Transverse colon (tissue), 4 donors: ENCODE results near the gene AP1S2. TPM values are rescaled to one million over a fixed set of nuclear protein-coding genes. Genes with fewer than 3 reads are reported as not detected.

Experiments
- DNase-seq: peaks from one replicate; pipeline ENCODE4 v3.0.0-alpha.2; 2019
- H3K27ac ChIP-seq, 4 donors: fragments of 200-600 bp; sonication (generic); 2 replicates each; pipeline ENCODE4 v1.5.1; 2016 to 2018; ENCODE audit warnings: inconsistent platforms in 4 of 4
- H3K27me3 ChIP-seq: fragments of 200-600 bp; sonication (generic); 2 replicates; pipeline ENCODE4 v1.5.1; 2017; ENCODE audit warnings: inconsistent platforms
- H3K36me3 ChIP-seq, 4 donors: fragments of 200-600 bp; sonication (generic); 2 replicates each; pipeline ENCODE4 v1.5.1; 2017 to 2019; ENCODE audit warnings: inconsistent platforms in 4 of 4
- H3K4me1 ChIP-seq, 4 donors: fragments of 200-600 bp; sonication (generic); 2 replicates each; pipeline ENCODE4 v1.5.1; 2017 to 2020; ENCODE audit warnings: inconsistent platforms in 4 of 4
- H3K4me3 ChIP-seq, 4 donors: fragments of 200-600 bp; sonication (generic); 1 replicate in 1 of 4; 2 replicates in 3 of 4; pipeline versions ENCODE4 v1.5.1 to v1.6.1; 2017 to 2019; ENCODE audit warnings: inconsistent platforms in 4 of 4
- H3K9me3 ChIP-seq, 2 donors: fragments of 200-600 bp; sonication (generic); 2 replicates each; pipeline ENCODE4 v1.5.1; 2017 to 2019; ENCODE audit warnings: inconsistent platforms in 2 of 2
- EP300 ChIP-seq: sonication (generic); formaldehyde crosslinking; IDR thresholded peaks from one replicate; pipeline ENCODE4 v1.6.1; 2017; ENCODE audit warnings: antibody characterized with exemption, low read depth
- POLR2A ChIP-seq: fragments of 450-650 bp; IDR thresholded peaks from one replicate; pipeline ENCODE4 v1.6.1; 2016; ENCODE audit warnings: antibody characterized with exemption, mild to moderate bottlenecking, moderate library complexity
- POLR2AphosphoS5 ChIP-seq, 3 donors: sonication (generic); formaldehyde crosslinking; IDR thresholded peaks; one replicate each; pipeline ENCODE4 v1.6.1; 2016; ENCODE audit warnings: antibody characterized with exemption in 3 of 3
- WGBS, 2 donors: methylation state at CpG; one replicate each; pipeline ENCODE4 v1.1.5; 2018; ENCODE audit warnings: low coverage in 1 of 2; 5-methylcytosine and 5-hydroxymethylcytosine counted together
- in situ Hi-C, 4 donors: fragments of 200-750 bp; cut with MboI; loops; one replicate each; pipeline versions ENCODE4 v1.15.0 to v1.15.1; 2017; ENCODE audit warnings: low sequenced_read_pairs in 3 of 4, low pct_ligation_motif_present in 1 of 4, low pct_unique_long_range_greater_than_20kb in 1 of 4
- intact Hi-C: fragments of 100-400 bp; cut with DNase I; formaldehyde crosslinking; loops from one replicate; pipeline ENCODE4 v1.15.1; 2023; ENCODE audit warnings: low total_unique reads
- total RNA-seq, 4 donors: library from RNA; depleted of rRNA; stranded (reverse); fragments of >200 nt; gene quantifications; one replicate each; pipeline ENCODE4 v1.1.0, GENCODE V29; 2016
- TF ChIP-seq, protein P1 (sequence below), 5 experiments: fragments of 200-600 bp in 3 of 5; fragments of 450-650 bp in 2 of 5; sonication (generic) in 3 of 5; IDR thresholded peaks; 1 replicate in 2 of 5; 2 replicates in 3 of 5; pipeline ENCODE4 v1.5.1; 2016 to 2017; ENCODE audit warnings: antibody characterized with exemption in 5 of 5, inconsistent platforms in 3 of 5, mild to moderate bottlenecking in 2 of 5, moderate library complexity in 1 of 5

AP1S2 gene
- total RNA-seq, 4 donors from 2014 or later = 26.2 to 27.6 (median 26.7) TPM

GRCh38 chrX:15894724-15895123 is 40.1 kb upstream of the AP1S2 start:
- TF ChIP-seq EP300 (no peak), POLR2A (no peak), POLR2AphosphoS5 (IDR thresholded peaks at IDR 0.05) (no peak)
- TF ChIP-seq, protein P1, sequence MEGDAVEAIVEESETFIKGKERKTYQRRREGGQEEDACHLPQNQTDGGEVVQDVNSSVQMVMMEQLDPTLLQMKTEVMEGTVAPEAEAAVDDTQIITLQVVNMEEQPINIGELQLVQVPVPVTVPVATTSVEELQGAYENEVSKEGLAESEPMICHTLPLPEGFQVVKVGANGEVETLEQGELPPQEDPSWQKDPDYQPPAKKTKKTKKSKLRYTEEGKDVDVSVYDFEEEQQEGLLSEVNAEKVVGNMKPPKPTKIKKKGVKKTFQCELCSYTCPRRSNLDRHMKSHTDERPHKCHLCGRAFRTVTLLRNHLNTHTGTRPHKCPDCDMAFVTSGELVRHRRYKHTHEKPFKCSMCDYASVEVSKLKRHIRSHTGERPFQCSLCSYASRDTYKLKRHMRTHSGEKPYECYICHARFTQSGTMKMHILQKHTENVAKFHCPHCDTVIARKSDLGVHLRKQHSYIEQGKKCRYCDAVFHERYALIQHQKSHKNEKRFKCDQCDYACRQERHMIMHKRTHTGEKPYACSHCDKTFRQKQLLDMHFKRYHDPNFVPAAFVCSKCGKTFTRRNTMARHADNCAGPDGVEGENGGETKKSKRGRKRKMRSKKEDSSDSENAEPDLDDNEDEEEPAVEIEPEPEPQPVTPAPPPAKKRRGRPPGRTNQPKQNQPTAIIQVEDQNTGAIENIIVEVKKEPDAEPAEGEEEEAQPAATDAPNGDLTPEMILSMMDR (IDR thresholded peaks at IDR 0.05) = no peak
- H3K9me3 ChIP-seq = no peaks in the 10 kb centered on the region
- H3K4me1 ChIP-seq = no peaks in the 10 kb centered on the region
- in situ Hi-C loops (no loop called here), intact Hi-C loops (no loop called here)
- no peaks in the 10 kb centered on the region for H3K36me3 ChIP-seq
- no peak overlapping the region for H3K27ac ChIP-seq
- H3K4me3 ChIP-seq = no peak overlapping the region
- WGBS, 2 donors = 71 to 92% methylated on average over 2 to 3 of the region's 3 CpGs
- no peak for DNase-seq
- no peaks in the 10 kb centered on the region for H3K27me3 ChIP-seq

DNA sequence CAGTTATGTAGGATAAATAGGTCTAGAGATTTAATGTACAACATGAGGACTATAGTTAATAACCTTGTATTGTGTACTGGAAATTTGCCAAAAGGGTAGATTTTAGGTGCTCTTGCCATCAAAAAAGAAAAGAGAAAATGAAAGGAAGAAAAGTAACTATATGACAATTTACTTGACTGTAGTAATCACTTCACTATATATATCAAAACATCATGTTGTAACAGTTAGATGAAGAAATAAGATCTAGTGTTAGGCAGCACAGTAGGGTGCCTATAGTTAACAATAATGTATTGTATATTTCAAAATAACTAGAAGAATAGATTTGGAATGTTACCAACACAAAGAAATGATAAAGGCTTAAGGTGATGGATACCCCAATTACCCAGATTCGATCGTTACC is 35.9 kb upstream of the AP1S2 start:
- intact Hi-C loops = no loop called here
- Histone ChIP-seq H3K4me1 (no peaks in the 10 kb centered on the region), H3K4me3 (no peak overlapping the region), H3K36me3 (no peaks in the 10 kb centered on the region), H3K27ac (no peak overlapping the region), H3K27me3 (no peaks in the 10 kb centered on the region), H3K9me3 (no peaks in the 10 kb centered on the region)
- in situ Hi-C loops = no loop called here
- no peak for DNase-seq
- WGBS, 2 donors = 92 to 100% methylated on average over 2 of the region's 2 CpGs
- no peak for TF ChIP-seq POLR2A
- no peak for TF ChIP-seq EP300
- TF ChIP-seq POLR2AphosphoS5 (IDR thresholded peaks at IDR 0.05) = no peak
- TF ChIP-seq, protein P1 (IDR thresholded peaks at IDR 0.05) = no peak

DNA sequence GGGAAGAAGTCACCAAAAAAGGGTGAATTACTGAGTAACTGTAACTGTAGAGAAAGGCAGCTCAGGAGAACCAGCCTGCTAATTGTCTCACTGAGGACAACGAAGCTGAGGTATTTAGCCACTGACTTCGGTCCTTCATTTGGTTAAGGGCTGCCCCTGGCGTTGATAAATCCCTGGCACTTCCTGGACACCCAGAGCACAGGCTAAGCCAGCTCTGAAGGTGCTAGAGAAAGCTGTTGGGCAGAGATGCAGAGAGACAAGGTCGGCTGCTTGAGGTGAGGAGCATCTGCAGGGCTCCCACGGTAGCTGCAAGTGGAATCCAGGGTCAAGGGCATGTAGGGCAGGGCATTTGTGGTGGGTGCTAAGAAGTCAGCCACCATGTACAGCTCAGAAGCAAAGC is 33.4 kb upstream of the AP1S2 start:
- no peak for TF ChIP-seq EP300
- TF ChIP-seq POLR2AphosphoS5 (IDR thresholded peaks at IDR 0.05) = no peak
- TF ChIP-seq, protein P1 (IDR thresholded peaks at IDR 0.05) = no peak
- no peak for TF ChIP-seq POLR2A
- DNase-seq = no peak
- no peak overlapping the region for H3K27ac ChIP-seq
- no peaks in the 10 kb centered on the region for H3K4me1 ChIP-seq
- intact Hi-C loops (no loop called here), in situ Hi-C loops (no loop called here)
- WGBS, 2 donors = 76% methylated on average over 5 of the region's 5 CpGs; no CpG with 5 or more reads in 1 of the 2 donors
- H3K36me3 ChIP-seq = no peaks in the 10 kb centered on the region
- H3K9me3 ChIP-seq = no peaks in the 10 kb centered on the region
- no peak overlapping the region for H3K4me3 ChIP-seq
- no peaks in the 10 kb centered on the region for H3K27me3 ChIP-seq

DNA sequence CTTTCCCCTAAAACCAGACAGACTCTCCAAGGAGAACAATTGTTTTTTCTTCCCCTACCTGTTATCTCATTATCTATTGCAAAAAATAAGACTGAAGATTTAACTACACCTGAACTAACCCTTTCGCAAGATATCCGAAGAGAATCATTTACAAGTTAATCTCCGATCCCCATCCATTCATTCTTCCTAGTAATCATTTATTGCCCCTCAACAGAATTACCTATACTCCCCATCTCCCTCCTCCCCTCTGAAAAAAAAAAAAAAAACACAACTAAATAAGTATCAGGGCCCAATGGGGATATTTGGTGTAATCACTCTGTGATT is 28.9 kb upstream of the AP1S2 start:
- intact Hi-C loops (no loop called here), in situ Hi-C loops (no loop called here)
- TF ChIP-seq POLR2AphosphoS5 (IDR thresholded peaks at IDR 0.05) (no peak), EP300 (no peak), POLR2A (no peak)
- TF ChIP-seq, protein P1 (IDR thresholded peaks at IDR 0.05) = no peak
- no peaks in the 10 kb centered on the region for H3K27me3 ChIP-seq
- no peaks in the 10 kb centered on the region for H3K36me3 ChIP-seq
- no peaks in the 10 kb centered on the region for H3K4me1 ChIP-seq
- H3K27ac ChIP-seq = no peak overlapping the region
- 95% methylated on average over 3 of the region's 3 CpGs for WGBS, 2 donors
- no peak overlapping the region for H3K4me3 ChIP-seq
- DNase-seq = no peak
- no peaks in the 10 kb centered on the region for H3K9me3 ChIP-seq
